Activated naive CD8-positive, alpha-beta T cell (primary cell): ENCODE results near the gene EMC9.
"Not testable (repeated sequence)": the region's sequence is repeated elsewhere in the genome, so short reads cannot be mapped to it uniquely, and the experiment has no call there.

ENCODE experiments used
- H3K27ac Mint-ChIP-seq: one replicate; pipeline ENCODE4 v1.8.0; 2021; ENCODE audit warnings: mixed read lengths
- H3K27me3 Mint-ChIP-seq: one replicate; pipeline ENCODE4 v1.8.0; 2021; ENCODE audit warnings: mixed read lengths
- H3K36me3 Mint-ChIP-seq: one replicate; pipeline ENCODE4 v1.8.0; 2021; ENCODE audit warnings: mixed read lengths
- H3K4me1 Mint-ChIP-seq: one replicate; pipeline ENCODE4 v1.8.0; 2021; ENCODE audit warnings: low read depth, mixed read lengths
- H3K4me3 Mint-ChIP-seq: one replicate; pipeline ENCODE4 v1.8.0; 2021; ENCODE audit warnings: mild to moderate bottlenecking, mixed read lengths
- H3K9me3 Mint-ChIP-seq: one replicate; pipeline ENCODE4 v1.8.0; 2021; ENCODE audit warnings: low read depth, mixed read lengths

Gene EMC9

DNA sequence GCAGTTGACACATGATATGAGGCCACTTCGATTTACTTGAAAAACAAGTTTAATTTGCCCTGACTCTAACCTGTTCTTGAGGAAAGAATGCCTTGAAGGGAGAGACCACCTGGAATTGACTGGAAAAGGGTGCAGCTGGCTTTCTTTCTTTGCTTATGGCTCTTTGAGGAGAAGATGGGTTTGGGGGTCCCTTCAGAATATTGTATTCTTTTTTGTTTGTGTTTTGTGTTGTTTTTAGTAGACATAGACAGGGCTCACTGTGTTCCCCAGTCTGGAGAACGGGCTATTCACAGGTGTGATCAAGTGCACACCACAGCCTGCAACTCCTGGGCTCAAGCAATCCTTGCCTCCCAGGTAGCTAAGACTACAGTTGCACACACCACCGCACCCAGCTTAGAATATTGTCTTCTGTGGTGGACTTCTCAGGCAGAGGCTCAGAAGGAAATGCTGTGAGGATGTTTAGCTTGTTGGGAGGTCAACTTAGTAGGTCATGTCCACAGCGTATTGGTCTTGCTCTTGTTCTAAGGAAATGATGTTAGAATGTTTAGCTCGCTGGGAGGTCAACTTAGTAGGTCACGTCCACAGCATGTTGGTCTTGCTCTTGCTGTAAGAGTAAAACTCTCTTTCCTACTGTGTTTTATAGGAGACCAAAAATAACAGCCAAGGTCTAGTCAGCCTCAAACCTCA, 25.1 kb downstream of the EMC9 start:
- Mint-ChIP-seq H3K27me3 (no peaks in the 10 kb centered on the region), H3K4me1 (peaks cover 25% of the 10 kb centered on the region), H3K27ac (peak overlapping the region; percentile 55), H3K4me3 (peak overlapping the region; percentile 93), H3K36me3 (peaks cover 8% of the 10 kb centered on the region), H3K9me3 (no peaks in the 10 kb centered on the region)

- Mint-ChIP-seq H3K27ac (peak overlapping the region; percentile 97), H3K4me1 (peaks cover 25% of the 10 kb centered on the region), H3K4me3 (peak overlapping the region; percentile 93), H3K36me3 (peaks cover 8% of the 10 kb centered on the region), H3K9me3 (no peaks in the 10 kb centered on the region), H3K27me3 (no peaks in the 10 kb centered on the region)
Measured at GRCh38 chr14:24115422-24116127, 25.8 kb downstream of the EMC9 start.

GRCh38 chr14:24114532-24115421, 26.6 kb downstream of the EMC9 start, which contains the start of the genes DCAF11 and NRL:
Gene DCAF11 (plus strand): TSS chr14:24114777. CDS start chr14:24115595, 818 bp downstream.
Gene NRL (minus strand): TSS chr14:24114949. CDS start chr14:24082848, 32,101 bp downstream.
- peaks cover 25% of the 10 kb centered on the region for H3K4me1 Mint-ChIP-seq
- H3K36me3 Mint-ChIP-seq: peaks cover 8% of the 10 kb centered on the region
- H3K4me3 Mint-ChIP-seq: peak within 1 kb of the TSS; percentile 93
- no peaks in the 10 kb centered on the region for H3K27me3 Mint-ChIP-seq
- peak within 1 kb of the TSS; percentile 97 for H3K27ac Mint-ChIP-seq
- H3K9me3 Mint-ChIP-seq: no peaks in the 10 kb centered on the region

DNA sequence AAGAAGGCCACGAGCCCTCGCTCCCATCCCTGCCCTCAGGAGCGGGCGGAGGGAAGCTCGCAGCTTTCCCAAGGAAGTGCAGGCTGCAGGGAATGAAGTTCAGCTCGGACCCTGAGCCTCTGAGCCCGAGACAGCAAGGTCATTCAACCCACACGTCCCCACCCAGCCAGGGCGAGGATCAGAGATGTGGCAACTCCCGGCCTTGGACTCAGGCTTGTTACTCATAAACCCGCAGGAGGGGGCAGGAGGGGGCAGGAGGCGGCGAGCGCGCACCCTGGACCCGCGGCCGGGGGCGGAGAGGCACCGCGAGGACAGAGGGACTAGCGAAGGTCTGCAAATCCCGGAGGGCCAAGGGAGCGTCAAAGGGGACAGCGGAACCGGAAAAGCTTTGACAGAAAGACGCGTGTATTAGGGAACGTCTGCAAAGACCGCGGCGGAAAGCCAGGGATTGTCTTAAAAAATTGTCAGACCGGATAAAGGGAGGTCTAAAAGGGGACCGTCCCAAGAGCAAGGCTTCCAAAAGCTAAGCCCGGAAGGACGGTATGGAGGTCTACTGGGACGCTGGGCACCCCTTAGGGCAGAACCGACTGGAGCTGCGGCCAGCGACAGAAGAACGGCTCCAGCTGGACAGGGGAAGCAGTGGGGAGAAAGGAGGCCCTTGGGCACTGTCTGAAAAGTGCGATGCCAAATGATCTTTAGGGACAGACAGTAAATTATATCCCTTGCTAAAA, 27.4 kb downstream of the EMC9 start:
- peaks cover 30% of the 10 kb centered on the region for H3K4me1 Mint-ChIP-seq
- H3K27me3 Mint-ChIP-seq: no peaks in the 10 kb centered on the region
- H3K36me3 Mint-ChIP-seq: peaks cover 8% of the 10 kb centered on the region
- peak overlapping the region; percentile 93 for H3K4me3 Mint-ChIP-seq
- H3K9me3 Mint-ChIP-seq: no peaks in the 10 kb centered on the region
- peak overlapping the region; percentile 97 for H3K27ac Mint-ChIP-seq

- Mint-ChIP-seq H3K4me1 (peaks cover 36% of the 10 kb centered on the region), H3K9me3 (no peaks in the 10 kb centered on the region), H3K27me3 (no peaks in the 10 kb centered on the region), H3K27ac (peak overlapping the region; percentile 97), H3K4me3 (peak overlapping the region; percentile 93), H3K36me3 (peaks cover 5% of the 10 kb centered on the region)
Measured at GRCh38 chr14:24113379-24113800, 28.0 kb downstream of the EMC9 start.

DNA sequence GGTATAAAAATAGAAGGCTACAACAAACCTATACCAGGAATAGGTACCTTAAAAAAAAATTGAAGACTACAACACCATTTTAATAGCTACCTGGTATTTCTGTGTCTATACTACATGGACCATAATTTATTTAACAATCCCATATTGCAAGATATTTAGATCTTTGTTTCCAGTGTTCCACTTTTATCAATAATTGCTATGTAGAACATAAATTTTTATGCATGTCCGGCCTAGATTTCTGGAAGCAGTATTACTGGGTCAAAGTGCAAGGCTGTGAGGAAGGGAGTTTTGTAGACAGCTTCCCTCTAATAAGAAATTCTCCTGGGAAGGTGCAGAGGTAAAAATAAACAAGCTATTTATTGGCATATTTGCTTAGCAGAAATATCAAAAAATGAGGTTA, 30.9 kb downstream of the EMC9 start:
- H3K27ac Mint-ChIP-seq: no peak overlapping the region

DNA sequence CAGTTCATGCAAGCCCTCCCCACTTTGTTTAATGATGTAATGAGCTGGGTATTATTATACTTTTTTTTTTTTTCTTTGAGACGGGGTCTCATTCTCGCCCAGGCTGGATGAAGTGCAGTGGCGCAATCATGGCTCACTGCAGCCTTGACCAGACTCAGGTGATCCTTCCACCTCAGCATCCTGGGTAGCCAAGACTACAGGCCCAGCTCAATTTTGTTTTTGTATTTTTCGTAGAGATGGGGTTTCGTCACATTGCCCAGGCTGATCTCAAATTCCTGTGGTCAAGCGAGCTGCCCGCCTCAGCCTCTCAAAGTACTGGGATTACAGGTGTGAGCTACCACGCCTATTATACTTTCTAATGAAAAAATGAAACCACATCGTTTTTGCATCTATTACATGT, 31.3 kb downstream of the EMC9 start:
- Mint-ChIP-seq H3K36me3 (no peaks in the 10 kb centered on the region), H3K27me3 (no peaks in the 10 kb centered on the region), H3K4me3 (no peak overlapping the region), H3K27ac (no peak overlapping the region), H3K9me3 (no peaks in the 10 kb centered on the region), H3K4me1 (peaks cover 19% of the 10 kb centered on the region)

More for the DNA sequence above, 30.9 kb downstream of the EMC9 start:
- Mint-ChIP-seq H3K9me3 (no peaks in the 10 kb centered on the region), H3K4me1 (peaks cover 24% of the 10 kb centered on the region), H3K36me3 (peaks cover 2% of the 10 kb centered on the region), H3K27me3 (no peaks in the 10 kb centered on the region), H3K4me3 (no peak overlapping the region)

GRCh38 chr14:24108336-24108874, 33.0 kb downstream of the EMC9 start:
- Mint-ChIP-seq H3K4me1 (peaks cover 17% of the 10 kb centered on the region), H3K27me3 (no peaks in the 10 kb centered on the region), H3K36me3 (peaks cover 5% of the 10 kb centered on the region), H3K27ac (peak overlapping the region; percentile 96), H3K9me3 (no peaks in the 10 kb centered on the region), H3K4me3 (no peak overlapping the region)

- H3K36me3 Mint-ChIP-seq: peaks cover 9% of the 10 kb centered on the region
- no peak overlapping the region for H3K4me3 Mint-ChIP-seq
- no peaks in the 10 kb centered on the region for H3K9me3 Mint-ChIP-seq
- peaks cover 15% of the 10 kb centered on the region for H3K4me1 Mint-ChIP-seq
- no peaks in the 10 kb centered on the region for H3K27me3 Mint-ChIP-seq
- H3K27ac Mint-ChIP-seq: no peak overlapping the region
Measured at GRCh38 chr14:24106672-24107271, 34.6 kb downstream of the EMC9 start.

GRCh38 chr14:24105609-24106239, 35.7 kb downstream of the EMC9 start:
- H3K36me3 Mint-ChIP-seq, H3K9me3 Mint-ChIP-seq, H3K27me3 Mint-ChIP-seq, H3K4me3 Mint-ChIP-seq: not testable (repeated sequence)
- H3K27ac Mint-ChIP-seq: peak overlapping the region; percentile 22
- peaks cover 15% of the 10 kb centered on the region for H3K4me1 Mint-ChIP-seq

GRCh38 chr14:24103451-24103850, 37.9 kb downstream of the EMC9 start:
- no peak overlapping the region for H3K4me3 Mint-ChIP-seq
- peaks cover 4% of the 10 kb centered on the region for H3K4me1 Mint-ChIP-seq
- H3K36me3 Mint-ChIP-seq: peaks cover 9% of the 10 kb centered on the region
- no peaks in the 10 kb centered on the region for H3K27me3 Mint-ChIP-seq
- no peak overlapping the region for H3K27ac Mint-ChIP-seq
- H3K9me3 Mint-ChIP-seq: no peaks in the 10 kb centered on the region

DNA sequence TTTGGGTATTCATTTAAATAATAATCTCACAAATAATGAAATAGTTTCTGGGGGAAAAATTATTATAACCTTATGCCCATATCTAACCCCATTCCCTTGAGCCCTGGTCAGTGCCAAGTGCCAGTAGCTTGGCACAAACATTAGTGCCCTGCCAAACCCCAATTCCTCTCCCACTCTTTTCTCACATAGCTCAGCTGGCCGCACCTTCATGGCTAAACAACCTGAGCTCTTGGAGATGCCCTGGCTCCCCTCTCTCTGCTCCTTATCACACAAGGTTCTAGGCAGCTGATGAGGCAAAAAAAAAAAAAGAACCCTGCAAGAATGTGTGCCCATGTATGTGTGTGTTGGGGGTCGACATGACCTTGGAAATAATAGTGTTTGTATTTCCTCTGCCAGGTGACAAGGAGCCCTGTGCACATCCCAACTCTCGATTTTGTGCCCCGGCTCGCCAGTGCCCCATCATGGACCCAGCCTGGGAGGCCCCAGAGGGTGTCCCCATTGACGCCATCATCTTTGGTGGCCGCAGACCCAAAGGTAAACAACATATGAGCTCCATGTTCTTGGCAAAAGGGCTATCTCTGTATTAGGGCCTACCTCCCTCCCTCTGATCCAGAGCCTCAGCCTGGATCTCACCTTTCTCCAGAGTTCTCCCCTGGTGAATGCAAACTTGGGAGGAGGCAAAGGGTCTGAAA, 38.9 kb downstream of the EMC9 start:
- H3K4me3 Mint-ChIP-seq: no peak overlapping the region
- peaks cover 9% of the 10 kb centered on the region for H3K36me3 Mint-ChIP-seq
- H3K27ac Mint-ChIP-seq: no peak overlapping the region
- no peaks in the 10 kb centered on the region for H3K27me3 Mint-ChIP-seq
- no peaks in the 10 kb centered on the region for H3K9me3 Mint-ChIP-seq
- peaks cover 1% of the 10 kb centered on the region for H3K4me1 Mint-ChIP-seq

DNA sequence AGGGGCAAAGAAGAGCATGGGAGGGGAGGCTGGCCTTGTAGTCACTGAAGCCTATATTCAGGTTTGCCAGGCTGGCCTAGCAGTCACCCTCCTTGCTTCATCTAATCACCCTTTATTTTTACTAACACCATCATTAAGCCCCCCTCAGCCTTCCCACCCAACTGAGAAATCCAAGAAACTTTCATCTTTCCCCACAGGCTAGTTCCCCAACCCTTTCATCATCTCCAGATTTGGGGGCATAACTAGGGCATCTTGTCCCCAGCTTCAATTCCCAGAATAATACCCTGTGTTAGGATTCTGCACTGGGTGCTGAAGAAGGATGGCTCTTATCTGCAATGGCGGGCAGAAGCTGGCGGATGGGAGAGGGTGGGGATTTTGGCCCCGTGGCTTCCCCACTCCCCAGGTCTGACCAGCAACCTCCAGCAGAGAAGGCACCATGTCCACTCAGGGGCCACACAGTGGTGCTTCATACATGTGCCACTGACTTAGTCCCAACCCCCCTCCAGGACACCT, 40.4 kb downstream of the EMC9 start:
- H3K4me3 Mint-ChIP-seq: no peak overlapping the region
- H3K4me1 Mint-ChIP-seq: peaks cover 4% of the 10 kb centered on the region
- H3K9me3 Mint-ChIP-seq: no peaks in the 10 kb centered on the region
- H3K36me3 Mint-ChIP-seq: peaks cover 9% of the 10 kb centered on the region
- H3K27me3 Mint-ChIP-seq: no peaks in the 10 kb centered on the region
- H3K27ac Mint-ChIP-seq: no peak overlapping the region
